HCT116 (cell line): ENCODE results near the gene IFIH1.

Experiments
- EZH2phosphoT487 ChIP-seq: fragments of 200-600 bp; IDR thresholded peaks from 2 replicates; pipeline ENCODE4 v1.6.1; 2018; ENCODE audit warnings: antibody characterized with exemption, borderline replicate concordance
- TF ChIP-seq, protein P1 (sequence below), 3 experiments: fragments of 200-600 bp in 1 of 3; sonication (generic) in 1 of 3; IDR thresholded peaks in 2 of 3; conservative IDR thresholded peaks in 1 of 3; 2 replicates each; pipeline ENCODE4 v1.5.1; 2012 to 2017; ENCODE audit warnings: low read depth in 2 of 3, low read length in 2 of 3, antibody characterized with exemption in 1 of 3, borderline replicate concordance in 1 of 3, control low read depth in 1 of 3, mild to moderate bottlenecking in 1 of 3, mixed read lengths in 1 of 3, mixed run types in 1 of 3, moderate library complexity in 1 of 3; ENCODE audit not compliant: insufficient read depth in 1 of 3

- TF ChIP-seq, protein P1, sequence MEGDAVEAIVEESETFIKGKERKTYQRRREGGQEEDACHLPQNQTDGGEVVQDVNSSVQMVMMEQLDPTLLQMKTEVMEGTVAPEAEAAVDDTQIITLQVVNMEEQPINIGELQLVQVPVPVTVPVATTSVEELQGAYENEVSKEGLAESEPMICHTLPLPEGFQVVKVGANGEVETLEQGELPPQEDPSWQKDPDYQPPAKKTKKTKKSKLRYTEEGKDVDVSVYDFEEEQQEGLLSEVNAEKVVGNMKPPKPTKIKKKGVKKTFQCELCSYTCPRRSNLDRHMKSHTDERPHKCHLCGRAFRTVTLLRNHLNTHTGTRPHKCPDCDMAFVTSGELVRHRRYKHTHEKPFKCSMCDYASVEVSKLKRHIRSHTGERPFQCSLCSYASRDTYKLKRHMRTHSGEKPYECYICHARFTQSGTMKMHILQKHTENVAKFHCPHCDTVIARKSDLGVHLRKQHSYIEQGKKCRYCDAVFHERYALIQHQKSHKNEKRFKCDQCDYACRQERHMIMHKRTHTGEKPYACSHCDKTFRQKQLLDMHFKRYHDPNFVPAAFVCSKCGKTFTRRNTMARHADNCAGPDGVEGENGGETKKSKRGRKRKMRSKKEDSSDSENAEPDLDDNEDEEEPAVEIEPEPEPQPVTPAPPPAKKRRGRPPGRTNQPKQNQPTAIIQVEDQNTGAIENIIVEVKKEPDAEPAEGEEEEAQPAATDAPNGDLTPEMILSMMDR (IDR thresholded peaks at IDR 0.05 in 2 of 3, conservative IDR thresholded peaks at IDR 0.05 in 1 of 3; ENCODE audit: borderline replicate concordance in 1 of 3, insufficient read depth in 1 of 3, low read depth in 2 of 3, low read length in 2 of 3) = no peak
- TF ChIP-seq EZH2phosphoT487 = no peak
These were observed 12.4 kb upstream of the IFIH1 start for GRCh38 chr2:162330881-162331280.
